Measurements from ENCODE around the gene STBD1. TPM values are rescaled to one million over a fixed set of nuclear protein-coding genes. Genes with fewer than 3 reads are reported as not detected.
"Not testable (repeated sequence)": the region's sequence is repeated elsewhere in the genome, so short reads cannot be mapped to it uniquely, and the experiment has no call there.

Gene STBD1
- total RNA-seq, 3 donors from 2014 or later = 11.9 to 34.3 (median 19.7) TPM

DNA sequence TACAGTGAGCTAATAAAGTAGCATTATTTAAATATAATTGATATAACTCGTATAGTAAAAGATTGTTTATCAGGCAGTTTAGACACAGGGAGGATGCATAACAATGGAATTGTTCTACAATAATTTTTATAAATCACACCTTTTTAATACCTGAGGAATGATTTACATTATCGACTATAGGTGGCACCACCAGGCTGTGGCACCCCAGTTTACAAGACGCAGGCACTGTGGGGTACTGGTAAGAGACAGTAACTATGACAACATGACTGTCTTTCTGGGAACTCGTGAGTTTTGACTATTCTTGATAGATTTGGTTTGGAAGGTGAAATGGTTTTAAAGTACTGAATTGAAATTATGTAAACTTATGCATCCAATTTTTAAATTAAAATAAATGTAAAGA, 27.1 kb upstream of the STBD1 start:
- H3K4me3 ChIP-seq = no peak overlapping the region
- H3K4me1 ChIP-seq (ENCODE audit: low read depth) = peaks cover 28% of the 10 kb centered on the region
- ATAC-seq (no peak), DNase-seq (no peak)
- no peaks in the 10 kb centered on the region for H3K36me3 ChIP-seq (ENCODE audit: low read depth)
- intact Hi-C loops (cut with DNase I, micrococcal nuclease) = no loop called here
- TF ChIP-seq, protein P1, sequence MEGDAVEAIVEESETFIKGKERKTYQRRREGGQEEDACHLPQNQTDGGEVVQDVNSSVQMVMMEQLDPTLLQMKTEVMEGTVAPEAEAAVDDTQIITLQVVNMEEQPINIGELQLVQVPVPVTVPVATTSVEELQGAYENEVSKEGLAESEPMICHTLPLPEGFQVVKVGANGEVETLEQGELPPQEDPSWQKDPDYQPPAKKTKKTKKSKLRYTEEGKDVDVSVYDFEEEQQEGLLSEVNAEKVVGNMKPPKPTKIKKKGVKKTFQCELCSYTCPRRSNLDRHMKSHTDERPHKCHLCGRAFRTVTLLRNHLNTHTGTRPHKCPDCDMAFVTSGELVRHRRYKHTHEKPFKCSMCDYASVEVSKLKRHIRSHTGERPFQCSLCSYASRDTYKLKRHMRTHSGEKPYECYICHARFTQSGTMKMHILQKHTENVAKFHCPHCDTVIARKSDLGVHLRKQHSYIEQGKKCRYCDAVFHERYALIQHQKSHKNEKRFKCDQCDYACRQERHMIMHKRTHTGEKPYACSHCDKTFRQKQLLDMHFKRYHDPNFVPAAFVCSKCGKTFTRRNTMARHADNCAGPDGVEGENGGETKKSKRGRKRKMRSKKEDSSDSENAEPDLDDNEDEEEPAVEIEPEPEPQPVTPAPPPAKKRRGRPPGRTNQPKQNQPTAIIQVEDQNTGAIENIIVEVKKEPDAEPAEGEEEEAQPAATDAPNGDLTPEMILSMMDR (IDR thresholded peaks at IDR 0.05) = no peak
- no peaks in the 10 kb centered on the region for H3K9me3 ChIP-seq

DNA sequence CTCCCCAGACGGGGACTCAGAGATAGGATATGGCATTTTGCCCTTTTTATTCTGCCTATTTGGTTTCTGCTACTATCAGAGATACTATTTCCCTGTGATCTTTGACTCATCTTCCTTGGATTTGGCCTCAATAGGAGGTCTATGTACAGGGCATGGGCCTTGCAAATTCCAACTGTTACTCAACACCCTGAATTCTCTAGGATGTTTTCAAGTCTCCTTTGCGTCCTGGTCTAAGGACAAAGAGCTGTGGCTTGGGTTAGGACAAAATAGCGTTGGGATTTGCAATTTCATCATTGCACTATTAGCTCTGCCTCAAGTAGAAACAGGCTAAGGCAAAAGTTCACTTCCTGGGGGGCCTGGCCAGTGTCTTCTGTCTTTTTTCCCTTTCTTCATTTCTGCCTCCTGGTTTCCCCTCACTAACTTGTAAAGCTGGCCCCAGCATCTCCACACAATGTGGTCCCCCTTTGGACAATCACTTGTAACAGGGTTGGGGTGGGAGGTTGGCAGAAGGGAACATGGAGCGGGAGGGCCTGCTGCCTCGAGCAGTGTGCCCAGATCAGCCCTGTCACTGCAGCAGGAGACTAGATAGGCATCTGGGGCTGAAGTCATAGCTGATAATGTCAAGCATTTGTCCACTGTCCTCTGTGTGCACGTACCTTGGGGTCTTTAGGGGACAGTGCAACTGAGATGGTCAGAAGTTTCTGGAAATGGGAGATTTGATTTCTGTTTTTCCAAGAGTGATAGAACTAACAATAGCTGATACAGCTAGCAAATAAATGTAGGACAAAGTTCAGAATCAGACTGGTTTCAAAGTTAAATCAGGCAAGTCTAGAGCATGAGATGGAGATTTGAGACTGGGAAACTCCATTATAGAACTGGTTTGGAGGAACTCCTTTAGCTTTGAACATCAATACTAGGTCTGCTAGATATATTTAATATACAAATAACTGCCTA, 25.8 kb upstream of the STBD1 start:
- Histone ChIP-seq H3K36me3 (ENCODE audit: low read depth) (no peaks in the 10 kb centered on the region), H3K4me3 (no peak overlapping the region), H3K9me3 (no peaks in the 10 kb centered on the region), H3K4me1 (ENCODE audit: low read depth) (peaks cover 27% of the 10 kb centered on the region)
- DNase-seq (no peak), ATAC-seq (no peak)
- intact Hi-C loops (cut with DNase I, micrococcal nuclease) = no loop called here
- TF ChIP-seq, protein P1 (IDR thresholded peaks at IDR 0.05) = no peak

DNA sequence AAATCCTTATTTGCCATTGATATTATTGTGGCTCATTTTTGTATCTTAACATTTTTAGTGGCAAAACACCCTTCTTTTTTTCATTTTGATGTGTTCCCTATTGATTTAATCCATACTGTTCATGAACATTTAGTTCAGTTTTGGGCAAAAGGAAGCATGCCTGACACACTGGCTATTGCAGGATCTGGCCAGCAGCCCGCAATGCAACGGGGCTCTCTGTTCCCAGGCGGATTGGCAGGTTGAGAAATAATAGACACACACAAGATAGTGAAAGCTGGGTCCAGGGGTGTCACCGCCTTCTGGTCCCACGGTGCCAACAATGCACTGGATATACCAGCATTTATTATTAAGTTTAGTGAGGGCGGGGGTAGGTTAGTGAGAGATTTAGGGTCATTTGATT, 24.9 kb upstream of the STBD1 start:
- H3K36me3 ChIP-seq (ENCODE audit: low read depth); DNase-seq; intact Hi-C loops (cut with DNase I, micrococcal nuclease); ATAC-seq; H3K4me3 ChIP-seq; H3K9me3 ChIP-seq: not testable (repeated sequence)
- H3K4me1 ChIP-seq (ENCODE audit: low read depth) = peaks cover 27% of the 10 kb centered on the region

GRCh38 chr4:76282941-76283689, 23.4 kb upstream of the STBD1 start:
- H3K4me3 ChIP-seq = no peak overlapping the region
- peaks cover 24% of the 10 kb centered on the region for H3K4me1 ChIP-seq (ENCODE audit: low read depth)
- H3K9me3 ChIP-seq = no peaks in the 10 kb centered on the region
- intact Hi-C loops (cut with DNase I, micrococcal nuclease) = no loop called here
- TF ChIP-seq, protein P1 (IDR thresholded peaks at IDR 0.05) = no peak
- no peaks in the 10 kb centered on the region for H3K36me3 ChIP-seq (ENCODE audit: low read depth)
- ATAC-seq (peak; percentile 79), DNase-seq (no peak)

DNA sequence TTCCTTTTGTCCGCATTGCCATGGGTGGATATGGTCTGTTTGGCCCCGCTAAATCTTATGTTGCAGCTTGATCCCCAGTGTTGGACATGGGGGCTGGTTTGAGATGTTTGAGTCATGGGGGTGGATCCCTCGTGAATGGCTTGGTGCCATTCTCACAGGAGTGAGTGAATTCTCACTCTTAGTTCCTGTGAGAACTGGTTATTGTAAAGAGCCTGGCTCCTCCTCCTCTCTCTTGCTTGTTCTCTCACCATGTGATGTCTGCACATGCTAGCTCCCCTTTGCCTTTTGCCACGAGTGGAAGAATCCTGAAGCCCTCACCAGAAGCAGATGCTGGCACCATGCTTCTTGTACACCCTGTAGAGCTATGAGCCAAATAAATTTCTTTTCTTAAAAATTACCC, 22.6 kb upstream of the STBD1 start:
- H3K4me1 ChIP-seq (ENCODE audit: low read depth) = peaks cover 20% of the 10 kb centered on the region
- H3K4me3 ChIP-seq = no peak overlapping the region
- peak; percentile 62 for ATAC-seq
- no peak for DNase-seq
- no peaks in the 10 kb centered on the region for H3K36me3 ChIP-seq (ENCODE audit: low read depth)
- TF ChIP-seq, protein P1 (IDR thresholded peaks at IDR 0.05) = no peak
- H3K9me3 ChIP-seq = no peaks in the 10 kb centered on the region
- intact Hi-C loops (cut with DNase I, micrococcal nuclease) = no loop called here

GRCh38 chr4:76287811-76288210, 18.7 kb upstream of the STBD1 start:
- intact Hi-C loops (cut with DNase I, micrococcal nuclease); H3K4me3 ChIP-seq; H3K9me3 ChIP-seq; H3K4me1 ChIP-seq (ENCODE audit: low read depth); DNase-seq; H3K36me3 ChIP-seq (ENCODE audit: low read depth); ATAC-seq: not testable (repeated sequence)

Data from mucosa of descending colon (tissue), 3 donors.